Astrocyte of the cerebellum (primary cell): ENCODE measurements around the gene FXN.

Source experiments
- DNase-seq: peaks from one replicate; pipeline ENCODE4 v3.0.0-alpha.2; 2011; ENCODE audit warnings: low read depth
- H3K4me3 ChIP-seq: 2 replicates; pipeline ENCODE4 v1.5.1; 2011; ENCODE audit warnings: mild to moderate bottlenecking, low read depth, low read length, moderate library complexity
- in situ Hi-C: cut with HindIII; loops from 2 replicates; pipeline ENCODE4 v1.10.0; 2017; ENCODE audit warnings: low sequenced_read_pairs
- TF ChIP-seq, protein P1 (sequence below): IDR thresholded peaks from 2 replicates; pipeline ENCODE4 v1.5.1; 2012; ENCODE audit warnings: low read length, low read depth, moderate library complexity, mild to moderate bottlenecking; ENCODE audit errors: missing control alignments

FXN gene

DNA sequence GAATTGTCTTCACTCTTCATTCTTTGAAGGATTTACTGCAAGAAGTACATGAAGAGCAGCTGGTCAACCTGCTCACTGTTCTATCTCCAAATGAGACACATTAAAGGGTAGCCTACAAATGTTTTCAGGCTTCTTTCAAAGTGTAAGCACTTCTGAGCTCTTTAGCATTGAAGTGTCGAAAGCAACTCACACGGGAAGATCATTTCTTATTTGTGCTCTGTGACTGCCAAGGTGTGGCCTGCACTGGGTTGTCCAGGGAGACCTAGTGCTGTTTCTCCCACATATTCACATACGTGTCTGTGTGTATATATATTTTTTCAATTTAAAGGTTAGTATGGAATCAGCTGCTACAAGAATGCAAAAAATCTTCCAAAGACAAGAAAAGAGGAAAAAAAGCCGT, 37.6 kb downstream of the FXN start:
- TF ChIP-seq, protein P1, sequence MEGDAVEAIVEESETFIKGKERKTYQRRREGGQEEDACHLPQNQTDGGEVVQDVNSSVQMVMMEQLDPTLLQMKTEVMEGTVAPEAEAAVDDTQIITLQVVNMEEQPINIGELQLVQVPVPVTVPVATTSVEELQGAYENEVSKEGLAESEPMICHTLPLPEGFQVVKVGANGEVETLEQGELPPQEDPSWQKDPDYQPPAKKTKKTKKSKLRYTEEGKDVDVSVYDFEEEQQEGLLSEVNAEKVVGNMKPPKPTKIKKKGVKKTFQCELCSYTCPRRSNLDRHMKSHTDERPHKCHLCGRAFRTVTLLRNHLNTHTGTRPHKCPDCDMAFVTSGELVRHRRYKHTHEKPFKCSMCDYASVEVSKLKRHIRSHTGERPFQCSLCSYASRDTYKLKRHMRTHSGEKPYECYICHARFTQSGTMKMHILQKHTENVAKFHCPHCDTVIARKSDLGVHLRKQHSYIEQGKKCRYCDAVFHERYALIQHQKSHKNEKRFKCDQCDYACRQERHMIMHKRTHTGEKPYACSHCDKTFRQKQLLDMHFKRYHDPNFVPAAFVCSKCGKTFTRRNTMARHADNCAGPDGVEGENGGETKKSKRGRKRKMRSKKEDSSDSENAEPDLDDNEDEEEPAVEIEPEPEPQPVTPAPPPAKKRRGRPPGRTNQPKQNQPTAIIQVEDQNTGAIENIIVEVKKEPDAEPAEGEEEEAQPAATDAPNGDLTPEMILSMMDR = no peak
- in situ Hi-C loops = no loop called here
- no peak overlapping the region for H3K4me3 ChIP-seq
- DNase-seq = no peak

- in situ Hi-C loops = no loop called here
- TF ChIP-seq, protein P1 = no peak
- H3K4me3 ChIP-seq = no peak overlapping the region
- DNase-seq = no peak
Measured at GRCh38 chr9:69074801-69075200, 39.2 kb downstream of the FXN start.

DNA sequence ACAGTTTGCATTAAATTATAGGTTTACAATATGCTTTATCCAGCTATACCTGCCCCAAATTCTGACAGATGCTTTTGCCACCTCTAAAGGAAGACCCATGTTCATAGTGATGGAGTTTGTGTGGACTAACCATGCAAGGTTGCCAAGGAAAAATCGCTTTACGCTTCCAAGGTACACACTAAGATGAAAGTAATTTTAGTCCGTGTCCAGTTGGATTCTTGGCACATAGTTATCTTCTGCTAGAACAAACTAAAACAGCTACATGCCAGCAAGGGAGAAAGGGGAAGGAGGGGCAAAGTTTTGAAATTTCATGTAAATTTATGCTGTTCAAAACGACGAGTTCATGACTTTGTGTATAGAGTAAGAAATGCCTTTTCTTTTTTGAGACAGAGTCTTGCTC, 41.0 kb downstream of the FXN start:
- TF ChIP-seq, protein P1 = no peak
- in situ Hi-C loops = no loop called here
- DNase-seq = no peak
- H3K4me3 ChIP-seq = no peak overlapping the region

- TF ChIP-seq, protein P1 = no peak
- DNase-seq = no peak
- H3K4me3 ChIP-seq = no peak overlapping the region
- in situ Hi-C loops = no loop called here
Measured at GRCh38 chr9:69078069-69078468, 42.5 kb downstream of the FXN start.

DNA sequence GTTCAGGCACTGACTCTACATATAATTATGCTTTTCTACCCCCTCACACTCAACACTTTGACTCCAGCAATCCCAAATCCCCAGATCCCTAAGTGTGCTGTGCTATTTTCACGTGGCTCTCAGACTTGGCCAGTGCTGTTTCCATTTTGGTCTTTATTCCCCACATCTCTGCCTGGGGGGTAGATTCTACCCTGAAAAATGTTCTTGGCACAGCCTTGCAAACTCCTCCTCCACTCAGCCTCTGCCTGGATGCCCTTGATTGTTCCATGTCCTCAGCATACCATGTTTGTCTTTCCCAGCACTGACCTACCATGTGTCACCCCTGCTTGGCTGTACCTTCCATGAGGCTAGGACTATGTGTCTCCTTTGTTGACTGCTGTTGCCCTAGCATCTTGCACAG, 43.0 kb downstream of the FXN start:
- TF ChIP-seq, protein P1 = no peak
- no peak for DNase-seq
- in situ Hi-C loops = no loop called here
- no peak overlapping the region for H3K4me3 ChIP-seq

GRCh38 chr9:69079186-69079585, 43.6 kb downstream of the FXN start:
- TF ChIP-seq, protein P1 = no peak
- no peak for DNase-seq
- H3K4me3 ChIP-seq = no peak overlapping the region
- in situ Hi-C loops = no loop called here

DNA sequence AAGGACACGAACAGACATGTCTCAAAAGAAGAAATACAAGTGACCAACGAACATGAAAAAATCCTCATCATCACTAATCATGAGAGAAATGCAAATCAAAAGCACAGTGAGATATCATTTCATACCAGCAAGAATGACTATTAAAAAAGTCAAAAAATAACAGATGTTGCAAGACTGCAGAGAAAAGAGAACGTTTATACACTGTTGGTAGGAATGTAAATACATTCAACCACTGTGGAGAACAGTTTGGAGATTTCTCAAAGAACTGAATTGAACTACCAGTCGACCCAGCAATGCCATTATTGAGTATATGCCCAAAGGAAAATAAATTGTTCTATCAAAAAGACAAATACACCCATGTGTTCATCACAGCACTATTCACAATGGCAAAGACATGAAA, 45.7 kb downstream of the FXN start:
- TF ChIP-seq, protein P1 = no peak
- H3K4me3 ChIP-seq = no peak overlapping the region
- DNase-seq = no peak
- in situ Hi-C loops = no loop called here
